IMR-90 (cell line): ENCODE data around the gene ARV1. TPM values are rescaled to one million over a fixed set of nuclear protein-coding genes. Genes with fewer than 3 reads are reported as not detected.

Experiments
- ATAC-seq: fragments of 200-7000 bp; cut with Tn5 transposase; 2 replicates; pipeline ENCODE4 v1.9.1; 2020; ENCODE audit warnings: low read depth, mild to moderate bottlenecking, moderate library complexity
- Bru-seq: library from RNA; stranded (reverse); fragments of 400-500 nt; gene quantifications from one replicate; lab custom pipeline; 2021; lab: Mats Ljungman, UMichigan
- BruChase-seq, 2 experiments: library from RNA; stranded (reverse); fragments of 400-500 nt; gene quantifications; one replicate each; lab custom pipeline; 2021; lab: Mats Ljungman, UMichigan
- BruUV-seq: library from RNA; stranded (reverse); fragments of 400-500 nt; replicated peaks from 2 replicates; lab custom pipeline; 2021; lab: Mats Ljungman, UMichigan
- CTCF ChIA-PET: fragments of 300-600 bp; formaldehyde crosslinking; extraction: SDS; loops from one replicate; lab custom pipeline; 2021; ENCODE audit warnings: antibody characterized with exemption; lab: Yijun Ruan, JAX
- POLR2A ChIA-PET: fragments of 300-600 bp; sonication (Branson Sonifier 250); formaldehyde crosslinking; loops from one replicate; lab custom pipeline; 2022; ENCODE audit warnings: antibody characterized with exemption; ENCODE audit not compliant: unreplicated experiment; lab: Charles Lee
- DNase-seq: peaks from one replicate; pipeline ENCODE4 v3.0.0; 2013
- H2AFZ ChIP-seq: replicated peaks from 2 replicates; pipeline ENCODE3; 2013; ENCODE audit warnings: low read length, mild to moderate bottlenecking; ENCODE audit not compliant: poor library complexity
- H2AK5ac ChIP-seq: 2 replicates; pipeline ENCODE4 v1.6.1; 2013; ENCODE audit warnings: low read depth, low read length, inconsistent platforms
- H2AK9ac ChIP-seq: replicated peaks from 2 replicates; pipeline ENCODE3; 2013; ENCODE audit warnings: mild to moderate bottlenecking, low read depth, low read length, moderate library complexity; ENCODE audit not compliant: poor library complexity
- H2BK120ac ChIP-seq: 2 replicates; pipeline ENCODE4 v1.6.1; 2013; ENCODE audit warnings: low read depth, low read length, inconsistent platforms
- H2BK15ac ChIP-seq: 3 replicates; pipeline ENCODE4 v1.6.1; 2013; ENCODE audit warnings: low read depth, low read length, inconsistent platforms
- H2BK20ac ChIP-seq: 2 replicates; pipeline ENCODE4 v1.6.1; 2013; ENCODE audit warnings: low read depth, mild to moderate bottlenecking, inconsistent platforms, low read length, moderate library complexity
- H2BK5ac ChIP-seq: 2 replicates; pipeline ENCODE4 v1.6.1; 2013; ENCODE audit warnings: mild to moderate bottlenecking, low read depth, low read length, inconsistent platforms; ENCODE audit not compliant: poor library complexity, severe bottlenecking
- H3K14ac ChIP-seq: replicated peaks from 2 replicates; pipeline ENCODE4 v1.6.1; 2013; ENCODE audit warnings: low read depth, low read length, inconsistent platforms
- H3K18ac ChIP-seq: 2 replicates; pipeline ENCODE4 v1.6.1; 2013; ENCODE audit warnings: low read depth, low read length, control low read depth
- H3K23ac ChIP-seq: 2 replicates; pipeline ENCODE4 v1.6.1; 2013; ENCODE audit warnings: low read depth, low read length, inconsistent platforms
- H3K27ac ChIP-seq: 2 replicates; pipeline ENCODE4 v1.5.1; 2013; ENCODE audit warnings: mild to moderate bottlenecking, control low read depth, low read length; ENCODE audit not compliant: insufficient read depth
- H3K27me3 ChIP-seq: 2 replicates; pipeline ENCODE4 v1.6.1; 2013; ENCODE audit warnings: low read length; ENCODE audit not compliant: control insufficient read depth, insufficient read depth
- H3K36me3 ChIP-seq: 2 replicates; pipeline ENCODE4 v1.6.1; 2013; ENCODE audit warnings: low read length, mixed read lengths; ENCODE audit not compliant: control insufficient read depth, insufficient read depth
- H3K4ac ChIP-seq: 2 replicates; pipeline ENCODE4 v1.6.1; 2013; ENCODE audit warnings: low read depth, low read length, inconsistent platforms
- H3K4me1 ChIP-seq: 2 replicates; pipeline ENCODE4 v1.6.1; 2013; ENCODE audit warnings: low read length, mixed read lengths; ENCODE audit not compliant: control insufficient read depth, insufficient read depth
- H3K4me2 ChIP-seq: 2 replicates; pipeline ENCODE4 v1.6.1; 2013; ENCODE audit warnings: low read depth, mild to moderate bottlenecking, control low read depth, low read length, moderate library complexity
- H3K4me3 ChIP-seq: 2 replicates; pipeline ENCODE4 v1.5.1; 2013; ENCODE audit warnings: low read depth, mild to moderate bottlenecking, control low read depth, low read length, moderate library complexity; ENCODE audit not compliant: insufficient read depth
- H3K56ac ChIP-seq: 2 replicates; pipeline ENCODE4 v1.6.1; 2013; ENCODE audit warnings: low read length, inconsistent platforms; ENCODE audit not compliant: insufficient read depth; ENCODE audit errors: extremely low read depth
- H3K79me1 ChIP-seq, 2 experiments: 2 replicates each; pipeline ENCODE4 v1.6.1; 2013; ENCODE audit warnings: low read length in 2 of 2, inconsistent platforms in 1 of 2, low read depth in 1 of 2
- H3K9ac ChIP-seq: 2 replicates; pipeline ENCODE4 v1.6.1; 2013; ENCODE audit warnings: low read depth, low read length, control low read depth
- H3K9me1 ChIP-seq: 2 replicates; pipeline ENCODE4 v1.6.1; 2013; ENCODE audit warnings: low read length, inconsistent platforms; ENCODE audit not compliant: insufficient read depth
- H3K9me3 ChIP-seq: 2 replicates; pipeline ENCODE4 v1.6.1; 2013; ENCODE audit warnings: low read length; ENCODE audit not compliant: control insufficient read depth, insufficient read depth
- H4K20me1 ChIP-seq: 2 replicates; pipeline ENCODE4 v1.6.1; 2013; ENCODE audit warnings: low read length, inconsistent platforms; ENCODE audit not compliant: insufficient read depth
- H4K5ac ChIP-seq: 2 replicates; pipeline ENCODE4 v1.6.1; 2013; ENCODE audit warnings: mild to moderate bottlenecking, low read depth, low read length, control low read depth
- H4K8ac ChIP-seq, 2 experiments: 2 replicates each; pipeline ENCODE4 v1.6.1; 2013; ENCODE audit warnings: low read depth in 2 of 2, low read length in 2 of 2, control low read depth in 1 of 2, inconsistent platforms in 1 of 2
- H4K91ac ChIP-seq: 2 replicates; pipeline ENCODE4 v1.6.1; 2013; ENCODE audit warnings: low read depth, low read length, inconsistent platforms; ENCODE audit not compliant: insufficient read depth
- BHLHE40 ChIP-seq: fragments of 150-350 bp; IDR thresholded peaks from 2 replicates; pipeline ENCODE4 v1.6.1; 2016; ENCODE audit warnings: mild to moderate bottlenecking, low read depth, low read length
- CHD1 ChIP-seq: IDR thresholded peaks from 2 replicates; pipeline ENCODE4 v1.6.1; 2012; ENCODE audit warnings: low read depth, low read length, improper control_type of control experiment
- MAZ ChIP-seq: IDR thresholded peaks from 2 replicates; pipeline ENCODE4 v1.6.1; 2012; ENCODE audit warnings: low read depth, mild to moderate bottlenecking, low read length, improper control_type of control experiment, moderate library complexity, borderline replicate concordance
- MXI1 ChIP-seq: IDR thresholded peaks from 2 replicates; pipeline ENCODE4 v1.6.1; 2012; ENCODE audit warnings: low read depth, mild to moderate bottlenecking, low read length, moderate library complexity, borderline replicate concordance
- NFE2L2 ChIP-seq: fragments of 150-350 bp; IDR thresholded peaks from 2 replicates; pipeline ENCODE4 v1.6.1; 2016; ENCODE audit warnings: low read depth, mild to moderate bottlenecking, low read length
- POLR2A ChIP-seq: IDR thresholded peaks from 2 replicates; pipeline ENCODE4 v1.6.1; 2012; ENCODE audit warnings: mild to moderate bottlenecking, low read depth, low read length
- RAD21 ChIP-seq: IDR thresholded peaks from 2 replicates; pipeline ENCODE4 v1.6.1; 2012; ENCODE audit warnings: low read length, improper control_type of control experiment
- RCOR1 ChIP-seq: IDR thresholded peaks from 2 replicates; pipeline ENCODE4 v1.6.1; 2012; ENCODE audit warnings: mild to moderate bottlenecking, low read length, improper control_type of control experiment; ENCODE audit not compliant: insufficient replicate concordance
- SMC3 ChIP-seq: fragments of 150-350 bp; IDR thresholded peaks from 2 replicates; pipeline ENCODE4 v1.6.1; 2016; ENCODE audit warnings: low read depth, mild to moderate bottlenecking, antibody characterized with exemption, low read length, moderate library complexity
- WGBS, 2 experiments: methylation state at CpG; one replicate each; pipeline versions ENCODE4 v1.1.5 to v1.1.7; 2013; ENCODE audit warnings: missing lambda C conversion rate in 2 of 2; ENCODE audit not compliant: insufficient read length in 1 of 2; ENCODE audit errors: extremely low coverage in 2 of 2; 5-methylcytosine and 5-hydroxymethylcytosine counted together
- dilution Hi-C: fragments of 300-500 bp; cut with HindIII; formaldehyde crosslinking; loops from one replicate; pipeline ENCODE4 v1.14.3; 2018; ENCODE audit warnings: low sequenced_read_pairs; ENCODE audit not compliant: unreplicated experiment
- in situ Hi-C: fragments of 300-500 bp; cut with MboI; formaldehyde crosslinking; loops from 3 replicates; pipeline ENCODE4 v1.14.3; 2019; ENCODE audit warnings: low sequenced_read_pairs, inconsistent platforms, mixed read lengths
- intact Hi-C: fragments of 100-400 bp; cut with micrococcal nuclease; formaldehyde crosslinking; loops from 2 replicates; pipeline ENCODE4 v1.10.0; 2022
- long read RNA-seq: library from polyadenylated mRNA; unstranded; transcript quantifications from one replicate; pipeline ENCODE4 v2.0.0, GENCODE V29; 2021; ENCODE audit not compliant: unreplicated experiment
- polyA plus RNA-seq, 3 experiments: library from polyadenylated mRNA; depleted of rRNA; stranded (reverse); fragments of >200 nt; gene quantifications; 2 replicates each; pipeline ENCODE4 v1.2.3, GENCODE V29; 2012; ENCODE audit warnings: low replicate concordance in 1 of 3
- total RNA-seq: library from RNA; depleted of rRNA; stranded (reverse); fragments of >200 nt; gene quantifications from 2 replicates; pipeline ENCODE4 v1.2.3, GENCODE V29; 2012; rRNA removed
- TF ChIP-seq, protein P1 (sequence below): conservative IDR thresholded peaks from 2 replicates; pipeline ENCODE4 v1.5.1; 2012; ENCODE audit warnings: mild to moderate bottlenecking, low read depth, low read length, improper control_type of control experiment
- TF ChIP-seq, protein P2 (sequence below): fragments of 150-350 bp; IDR thresholded peaks from 2 replicates; pipeline ENCODE4 v1.6.1; 2017; ENCODE audit warnings: mild to moderate bottlenecking, antibody characterized with exemption, low read length, low read depth

Gene ARV1
- total RNA-seq: 19.0 and 26.7 TPM in 2 replicates
- polyA plus RNA-seq (2012; rRNA removed): 18.9 and 22.9 TPM in 2 replicates
- polyA plus RNA-seq (2012; cell fraction: cytosol; rRNA removed): 6.2 and 8.0 TPM in 2 replicates
- 1.7 and 10.5 TPM in 2 replicates for polyA plus RNA-seq (2012; cell fraction: nucleus; rRNA removed; ENCODE audit: low replicate concordance)
- percentile 65 among the genes with signal in this experiment for Bru-seq, nascent RNA
- percentile 72 among the genes with signal in this experiment for BruChase-seq, experiment 1, labeled RNA remaining after a 6-hour chase
- percentile 67 among the genes with signal in this experiment for BruChase-seq, experiment 2, labeled RNA remaining after a 2-hour chase
- long read RNA-seq, transcript ARV1-201 (6 exons, 1,335 nt): major isoform, 28 of 36 reads
- long read RNA-seq, partial matches to known transcripts: 0 of 36 reads
- long read RNA-seq, other reads (novel, unspliced or antisense): 8 of 36 reads

- Histone ChIP-seq H4K8ac (peak within 1 kb of the TSS; percentile 88 to 98), H3K4ac (peak within 1 kb of the TSS; percentile 89), H2BK5ac (peak within 1 kb of the TSS; percentile 82), H3K56ac (peak within 1 kb of the TSS; percentile 93), H2AK9ac (peak within 1 kb of the TSS; percentile 85), H3K9me1 (peaks cover 2% of the 10 kb centered on the region; the same call in 1 of the 2 replicates), H3K18ac (peak within 1 kb of the TSS; percentile 54), H3K9me3 (no peaks in the 10 kb centered on the region), H3K27me3 (no peaks in the 10 kb centered on the region), H3K4me3 (peak within 1 kb of the TSS; percentile 68), H2AFZ (peak within 1 kb of the TSS; percentile 97), H4K20me1 (no peaks in the 10 kb centered on the region), H3K27ac (peak within 1 kb of the TSS; percentile 71), H2BK15ac (no peak within 1 kb of the TSS), H3K79me1 (peaks cover 38 to 45% of the 10 kb centered on the region in 2 experiments), H3K14ac (peak within 1 kb of the TSS; percentile 95), H3K9ac (peak within 1 kb of the TSS; percentile 95), H2AK5ac (peak within 1 kb of the TSS; percentile 76; the same call in 1 of the 2 replicates), H3K4me2 (peak within 1 kb of the TSS; percentile 92), H3K4me1 (peaks cover 6% of the 10 kb centered on the region), H3K36me3 (peaks cover 2% of the 10 kb centered on the region; the same call in 1 of the 2 replicates), H2BK120ac (peak within 1 kb of the TSS; percentile 58; the same call in 1 of the 2 replicates), H4K91ac (peak within 1 kb of the TSS; percentile 93), H3K23ac (peak within 1 kb of the TSS; percentile 83; the same call in 1 of the 2 replicates), H4K5ac (peak within 1 kb of the TSS; percentile 91), H2BK20ac (no peak within 1 kb of the TSS)
- ChIA-PET CTCF (interaction anchor here (0.5 to 1.2 kb wide), 3 partner anchors 23 to 599 kb away, joined by 3 to 4 read pairs (median 3); no protein-coding TSS in a partner anchor), POLR2A (no interaction called here)
- DNase-seq (peak; percentile 98), ATAC-seq (peak; percentile 99)
- intact Hi-C loops: loop anchor here (1.0 to 5.0 kb wide), 6 partner anchors 41 to 336 kb away; partner anchors contain the start of genes C1orf198 and COG2
- 5% methylated on average over 4 of the region's 79 CpGs; no CpG with 5 or more reads in 1 of the 2 experiments for WGBS, 2 experiments
- BruUV-seq: no TSS peak
- in situ Hi-C loops: no loop called here
- dilution Hi-C loops: no loop called here
- TF ChIP-seq MXI1 (peak; percentile 62; the same call in 1 of the 2 replicates), RAD21 (peak; percentile 25), CHD1 (no peak), BHLHE40 (no peak), POLR2A (0 out of 2 replicates have a peak, but pooled peaks have one; percentile 26), SMC3 (peak; percentile 11; the same call in 1 of the 2 replicates), RCOR1 (peak; percentile 89), MAZ (peak; percentile 69; the same call in 1 of the 2 replicates), NFE2L2 (no peak)
- TF ChIP-seq, protein P1, sequence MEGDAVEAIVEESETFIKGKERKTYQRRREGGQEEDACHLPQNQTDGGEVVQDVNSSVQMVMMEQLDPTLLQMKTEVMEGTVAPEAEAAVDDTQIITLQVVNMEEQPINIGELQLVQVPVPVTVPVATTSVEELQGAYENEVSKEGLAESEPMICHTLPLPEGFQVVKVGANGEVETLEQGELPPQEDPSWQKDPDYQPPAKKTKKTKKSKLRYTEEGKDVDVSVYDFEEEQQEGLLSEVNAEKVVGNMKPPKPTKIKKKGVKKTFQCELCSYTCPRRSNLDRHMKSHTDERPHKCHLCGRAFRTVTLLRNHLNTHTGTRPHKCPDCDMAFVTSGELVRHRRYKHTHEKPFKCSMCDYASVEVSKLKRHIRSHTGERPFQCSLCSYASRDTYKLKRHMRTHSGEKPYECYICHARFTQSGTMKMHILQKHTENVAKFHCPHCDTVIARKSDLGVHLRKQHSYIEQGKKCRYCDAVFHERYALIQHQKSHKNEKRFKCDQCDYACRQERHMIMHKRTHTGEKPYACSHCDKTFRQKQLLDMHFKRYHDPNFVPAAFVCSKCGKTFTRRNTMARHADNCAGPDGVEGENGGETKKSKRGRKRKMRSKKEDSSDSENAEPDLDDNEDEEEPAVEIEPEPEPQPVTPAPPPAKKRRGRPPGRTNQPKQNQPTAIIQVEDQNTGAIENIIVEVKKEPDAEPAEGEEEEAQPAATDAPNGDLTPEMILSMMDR: peak; percentile 13; the same call in 1 of the 2 replicates
- TF ChIP-seq, protein P2, sequence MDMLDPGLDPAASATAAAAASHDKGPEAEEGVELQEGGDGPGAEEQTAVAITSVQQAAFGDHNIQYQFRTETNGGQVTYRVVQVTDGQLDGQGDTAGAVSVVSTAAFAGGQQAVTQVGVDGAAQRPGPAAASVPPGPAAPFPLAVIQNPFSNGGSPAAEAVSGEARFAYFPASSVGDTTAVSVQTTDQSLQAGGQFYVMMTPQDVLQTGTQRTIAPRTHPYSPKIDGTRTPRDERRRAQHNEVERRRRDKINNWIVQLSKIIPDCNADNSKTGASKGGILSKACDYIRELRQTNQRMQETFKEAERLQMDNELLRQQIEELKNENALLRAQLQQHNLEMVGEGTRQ: peak; percentile 11; the same call in 1 of the 2 replicates
These were observed at the start of gene ARV1, which contains the start of gene TTC13 for GRCh38 chr1:230978491-230979388. Gene ARV1 (plus strand): TSS chr1:230979094. CDS start chr1:230979106, 12 bp downstream. Gene TTC13 (minus strand): TSS chr1:230978861. CDS start chr1:230978830, 31 bp downstream.
